HG02678 (cell line): ENCODE data around the gene SORD.
"Not testable (repeated sequence)": the region's sequence is repeated elsewhere in the genome, so short reads cannot be mapped to it uniquely, and the experiment has no call there.

ENCODE experiments used
- ATAC-seq: cut with Tn5 transposase; IDR thresholded peaks from one replicate; pipeline ENCODE4 v1.9.1; 2021; ENCODE audit warnings: mild to moderate bottlenecking, moderate library complexity; ENCODE audit not compliant: unreplicated experiment

The SORD gene

GRCh38 chr15:45093622-45094357 is 70.8 kb downstream of the SORD start:
- no peak for ATAC-seq

DNA sequence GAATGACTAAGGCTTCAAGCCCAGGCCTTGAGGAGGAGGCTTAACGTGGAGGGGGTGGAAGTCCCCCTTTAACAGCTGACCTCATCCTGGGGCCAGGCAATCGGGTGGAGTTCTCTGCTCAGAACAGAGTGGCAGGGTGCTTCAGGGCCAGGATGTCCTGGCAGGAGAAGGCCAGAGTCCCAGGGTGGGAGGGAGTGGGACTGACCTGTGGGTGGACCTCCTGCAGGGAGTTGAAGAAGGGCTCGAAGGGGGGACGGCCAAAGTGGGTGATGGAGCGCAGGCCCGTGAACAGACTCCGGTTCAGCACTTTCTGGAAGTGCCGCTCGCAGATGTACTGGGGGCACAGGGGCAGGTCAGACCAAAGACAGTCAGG is 71.3 kb downstream of the SORD start:
- ATAC-seq: no peak

DNA sequence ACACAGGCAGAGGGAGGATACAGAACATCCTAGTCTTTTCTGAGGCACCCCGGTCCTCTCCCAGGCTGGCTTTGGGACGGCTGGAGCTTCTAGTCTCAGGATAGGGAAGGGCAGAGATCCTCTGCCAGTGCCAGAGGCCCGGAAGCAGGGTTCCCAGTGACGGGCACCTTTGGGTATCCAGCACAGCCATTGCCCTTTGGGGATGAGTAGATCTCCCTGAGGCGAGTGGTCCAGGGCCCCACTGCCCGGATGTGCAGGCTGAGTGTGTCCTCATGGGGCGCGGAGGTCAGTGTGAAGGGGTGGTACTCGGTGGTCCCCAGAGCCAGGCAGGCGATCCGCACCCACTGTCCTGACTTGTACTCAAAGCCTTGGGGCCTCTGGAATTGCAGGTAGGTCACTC is 72.7 kb downstream of the SORD start:
- ATAC-seq: no peak

- no peak for ATAC-seq
Observed at GRCh38 chr15:45097466-45097865, 74.5 kb downstream of the SORD start.

DNA sequence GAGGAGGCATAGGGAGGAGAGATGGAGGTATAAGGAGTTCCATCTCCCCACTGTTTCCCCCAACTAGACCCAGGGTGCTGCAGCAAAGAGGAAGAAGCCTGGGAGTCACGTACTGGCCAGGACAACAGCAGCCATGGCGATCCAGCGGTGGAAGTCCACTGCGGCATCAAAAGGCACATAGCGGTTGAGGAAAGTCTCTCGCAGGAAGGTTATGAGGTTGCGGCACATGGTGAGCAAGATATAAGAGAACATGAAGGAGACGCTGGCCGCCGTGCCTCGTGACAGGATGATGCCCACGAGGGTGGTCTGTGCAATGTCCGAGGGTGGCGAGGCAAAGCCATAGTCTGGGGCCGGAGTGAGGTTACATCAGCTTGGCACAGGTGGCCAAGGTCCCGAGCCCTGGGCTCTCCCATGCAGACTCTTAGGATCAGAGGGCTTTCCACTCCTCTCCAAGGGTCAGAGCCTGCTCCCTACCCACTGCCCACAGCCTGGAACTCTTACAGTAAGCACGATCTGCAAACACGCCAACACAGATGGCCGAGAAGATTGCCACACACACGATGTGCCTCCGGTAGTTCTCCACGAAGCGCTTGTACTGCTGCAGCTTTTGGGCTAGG is 76.7 kb downstream of the SORD start:
- ATAC-seq: no peak

DNA sequence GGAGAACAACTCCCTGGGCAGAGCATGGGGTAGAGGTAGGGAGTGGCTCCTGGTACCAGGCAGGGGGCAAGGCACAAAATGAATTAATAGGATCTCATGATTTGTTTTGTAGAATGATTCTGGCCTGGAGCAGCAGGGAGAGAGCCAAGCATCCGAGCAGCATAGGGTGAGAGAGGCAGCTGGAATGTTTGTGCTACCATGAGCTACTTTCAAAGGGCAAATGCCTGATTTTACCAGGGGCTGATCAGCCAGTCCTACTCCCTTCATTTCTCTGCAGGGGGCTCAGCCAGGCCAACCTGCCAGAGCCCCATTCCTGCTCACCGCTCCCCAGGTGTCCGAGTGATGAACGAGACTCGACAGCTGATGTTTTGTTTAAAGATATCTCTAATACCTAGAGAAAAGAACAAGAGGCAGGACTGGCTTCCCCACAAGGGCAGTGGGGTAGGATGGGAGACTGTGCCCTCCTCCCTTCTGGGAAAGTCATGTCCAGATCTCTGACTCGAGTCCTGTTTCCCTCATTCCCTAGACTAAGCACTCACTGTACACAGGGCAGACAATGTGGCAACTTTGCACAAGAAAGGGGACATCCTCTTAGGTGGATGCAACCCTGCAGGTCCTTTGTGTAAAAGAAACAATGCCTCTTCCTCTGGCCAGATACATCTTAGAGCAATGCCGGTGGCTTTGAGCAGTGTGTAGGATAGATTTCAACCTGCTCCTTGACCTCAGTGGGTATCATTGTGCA is 78.1 kb downstream of the SORD start:
- ATAC-seq: no peak

DNA sequence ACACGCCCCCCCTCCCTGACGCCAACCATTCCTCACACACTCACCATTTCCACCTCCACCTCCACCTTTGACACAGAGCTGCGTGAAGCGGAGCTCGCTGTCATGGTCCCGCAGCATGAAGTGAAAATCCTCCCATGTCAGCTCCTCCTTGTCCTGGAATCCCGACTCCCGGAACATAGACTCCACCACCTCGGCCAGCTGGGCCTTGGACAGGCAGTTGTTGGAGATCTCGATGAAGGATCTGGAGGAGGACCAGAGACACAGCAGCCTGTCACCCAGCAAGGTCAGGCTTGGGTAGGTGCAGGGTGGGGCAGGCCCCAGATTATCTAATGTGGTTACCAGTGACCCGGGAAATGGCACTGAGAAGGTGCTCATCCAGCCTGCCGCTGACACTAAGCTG is 78.8 kb downstream of the SORD start:
- ATAC-seq: no peak

DNA sequence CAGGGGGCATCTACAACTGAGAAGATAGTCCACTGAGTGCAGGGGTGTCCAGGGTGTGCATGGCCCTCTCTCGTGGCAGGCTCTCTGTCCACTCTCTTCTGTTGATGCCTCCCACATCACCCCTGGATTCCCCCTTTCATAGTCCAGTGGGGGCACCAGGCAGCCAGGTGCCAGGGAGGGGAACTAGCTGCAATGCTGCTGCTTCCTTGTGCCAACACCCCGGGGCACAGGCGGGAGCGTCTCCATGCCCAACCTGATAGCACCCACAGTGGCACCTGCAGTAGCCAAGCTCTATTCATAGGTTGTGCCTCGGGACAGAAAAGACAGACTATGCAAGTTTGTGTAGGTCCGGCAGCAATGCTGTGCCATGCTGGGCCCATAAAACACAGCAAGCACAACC is 79.2 kb downstream of the SORD start:
- ATAC-seq: no peak

- ATAC-seq: not testable (repeated sequence)
Observed at GRCh38 chr15:45104170-45104569, 81.2 kb downstream of the SORD start.

DNA sequence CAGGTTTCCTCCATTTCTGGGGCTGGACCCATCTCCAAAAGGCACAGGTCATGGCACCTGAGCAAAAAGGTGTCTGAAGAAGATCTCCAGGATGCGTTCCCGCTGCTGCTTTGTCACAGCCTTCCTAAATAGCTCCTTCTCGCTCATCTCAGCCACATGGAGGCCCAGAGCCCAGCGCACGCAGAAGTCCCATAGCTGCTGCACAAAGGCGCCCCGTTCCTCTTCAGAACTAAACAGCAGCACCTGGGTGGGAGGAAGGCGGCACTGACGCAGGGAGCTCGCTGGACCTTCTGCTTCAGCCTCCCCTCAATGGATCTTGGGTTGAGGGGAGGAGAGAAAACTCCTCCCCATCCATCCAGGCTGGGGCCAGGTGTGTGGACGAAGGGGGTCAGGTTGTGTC is 82.6 kb downstream of the SORD start:
- ATAC-seq: no peak

GRCh38 chr15:45106002-45106790 is 83.2 kb downstream of the SORD start:
- no peak for ATAC-seq

DNA sequence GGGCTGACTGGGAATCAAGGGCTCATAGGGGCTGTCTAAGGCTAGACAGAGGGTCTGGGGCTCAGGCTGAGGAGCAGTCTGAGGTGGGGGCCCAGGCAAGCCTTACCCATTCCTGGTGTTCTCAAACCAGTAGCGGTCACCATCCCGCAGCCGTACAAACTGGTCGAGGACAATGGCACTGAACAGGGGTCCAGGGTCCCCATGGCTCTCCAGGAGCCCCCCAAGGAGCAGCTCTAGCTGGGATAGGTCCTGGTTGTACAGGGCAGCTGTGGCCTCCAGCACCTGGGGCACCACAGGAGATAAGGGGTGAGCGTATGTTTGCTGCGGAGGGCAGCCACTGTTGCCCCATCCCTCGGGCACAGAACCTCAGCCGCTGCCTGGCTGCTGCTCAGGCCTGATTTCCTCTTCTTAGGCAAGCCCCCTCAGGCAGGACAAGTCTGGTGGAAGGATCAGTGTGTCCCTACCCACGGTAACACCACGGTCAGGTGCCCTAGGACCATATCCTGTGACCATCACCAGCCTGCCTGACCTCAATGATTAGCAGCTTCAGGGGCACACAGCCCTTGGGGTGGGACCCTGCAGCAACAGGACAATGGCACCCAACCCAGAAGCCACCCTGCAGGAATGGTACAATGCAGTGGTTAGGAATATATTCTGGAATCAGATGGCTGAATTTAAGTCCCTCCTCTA is 85.1 kb downstream of the SORD start:
- no peak for ATAC-seq

DNA sequence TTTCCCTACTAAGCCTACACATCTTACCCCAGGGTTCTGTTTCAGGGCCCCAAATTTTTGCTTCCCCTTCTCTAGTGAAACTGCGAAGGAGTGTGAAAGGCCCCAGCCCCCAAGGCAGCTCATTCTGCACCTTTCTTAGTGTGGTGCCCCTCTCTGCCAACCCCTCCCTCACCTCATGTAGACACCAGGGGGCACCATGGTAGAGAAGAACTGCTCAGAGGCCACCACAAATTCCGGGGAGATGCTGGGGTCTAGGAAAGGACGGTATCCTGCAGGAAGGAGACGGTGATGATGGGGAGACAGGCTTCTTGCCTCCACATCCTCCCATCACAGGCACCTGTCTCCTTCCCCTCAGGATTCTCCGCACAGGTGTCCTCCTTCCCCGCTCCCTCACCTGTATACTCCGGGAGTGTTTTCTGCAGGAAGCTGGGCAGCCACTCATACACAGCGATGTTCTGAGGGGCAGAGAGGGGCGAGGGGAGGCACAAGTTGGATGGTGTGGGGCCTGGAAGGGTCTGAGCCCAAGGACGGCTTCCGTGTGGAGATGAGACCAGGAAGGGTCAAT is 87.3 kb downstream of the SORD start:
- ATAC-seq: no peak

GRCh38 chr15:45111390-45112142 is 88.6 kb downstream of the SORD start:
- no peak for ATAC-seq

- ATAC-seq: no peak
Observed at GRCh38 chr15:45112143-45112590, 89.2 kb downstream of the SORD start.

DNA sequence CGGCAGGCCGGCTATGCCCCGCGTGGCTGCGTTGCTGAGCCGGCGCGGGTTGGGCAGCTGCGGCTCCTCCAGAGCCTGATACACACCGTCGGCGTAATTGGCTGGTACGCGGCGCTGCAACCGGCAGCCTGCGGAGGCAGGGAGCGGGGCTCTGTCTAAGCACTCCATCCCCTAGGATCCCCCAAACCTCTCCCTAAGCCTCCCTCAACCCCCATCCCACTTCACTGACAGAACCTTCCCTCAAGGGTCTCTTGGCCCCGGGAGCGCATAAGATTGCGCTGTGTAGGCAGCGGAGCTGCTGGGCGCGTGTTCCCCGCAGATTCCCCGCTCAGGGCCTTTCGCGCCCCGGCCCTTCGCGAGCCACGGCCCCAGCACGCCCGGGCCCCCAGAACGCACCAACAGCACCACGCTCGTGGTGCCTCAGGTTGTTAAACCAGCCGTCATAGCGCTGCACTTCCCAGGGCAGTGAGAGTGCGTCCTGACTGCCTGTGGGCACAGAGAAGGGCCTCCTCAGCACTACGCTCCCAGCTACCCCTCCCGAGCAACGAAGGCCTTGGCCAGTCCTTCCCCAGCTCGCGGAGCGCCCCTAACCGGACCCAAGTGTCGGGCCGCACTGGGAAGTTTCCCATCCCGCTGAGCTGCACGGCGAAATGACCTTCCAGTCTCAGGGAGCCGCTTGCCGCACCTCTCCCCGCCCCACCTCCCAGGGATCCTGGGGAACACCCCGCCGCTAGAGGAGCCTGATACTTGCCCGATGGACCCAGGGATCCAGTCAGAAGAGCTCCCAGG is 89.8 kb downstream of the SORD start:
- ATAC-seq: no peak

- no peak for ATAC-seq
Observed at GRCh38 chr15:45113380-45113990, 90.5 kb downstream of the SORD start.

DNA sequence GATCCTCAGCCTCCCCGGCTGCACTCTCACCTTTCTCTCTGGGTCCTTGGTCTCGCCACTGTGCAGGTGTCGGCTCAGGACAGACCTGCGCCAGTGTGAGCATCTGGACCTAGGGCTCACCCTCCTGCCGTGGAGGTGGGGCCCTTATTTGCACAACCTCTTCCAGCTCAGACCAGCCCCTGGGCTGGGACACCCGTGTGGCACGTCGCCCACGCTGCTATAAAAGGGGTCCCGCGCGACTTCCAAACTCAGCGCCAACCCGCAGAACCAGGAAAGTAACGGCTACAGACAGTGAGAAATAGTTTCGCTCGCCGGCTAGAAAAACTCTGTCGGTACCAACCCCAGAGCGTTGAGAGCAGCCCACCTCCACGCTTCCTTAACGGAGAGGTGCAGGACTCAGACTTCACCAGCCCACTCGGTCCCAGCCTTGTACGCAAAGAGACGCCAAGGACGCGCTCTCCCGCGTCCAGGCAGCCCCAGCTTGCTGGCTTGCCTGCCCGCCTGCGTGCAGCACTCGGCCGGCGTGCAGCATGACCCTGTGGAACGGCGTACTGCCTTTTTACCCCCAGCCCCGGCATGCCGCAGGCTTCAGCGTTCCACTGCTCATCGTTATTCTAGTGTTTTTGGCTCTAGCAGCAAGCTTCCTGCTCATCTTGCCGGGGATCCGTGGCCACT is 91.2 kb downstream of the SORD start, which contains the start of the genes DUOX2 and DUOXA2:
Gene DUOX2 (minus strand): TSS at position 97 of the 675 bp plus-strand sequence. CDS start 761 bp downstream, outside the sequence.
Gene DUOXA2 (plus strand): TSS at position 251 of the 675 bp plus-strand sequence. CDS start 280 bp downstream, at position 531.
- ATAC-seq: no peak
